Body of pancreas (tissue), 4 donors: Measurements from ENCODE around the gene DNAH1.

Experiments used
- POLR2A ChIP-seq, 3 donors: fragments of 450-650 bp; IDR thresholded peaks; one replicate each; pipeline ENCODE4 v1.6.1; 2016; ENCODE audit warnings: antibody characterized with exemption in 3 of 3, mild to moderate bottlenecking in 2 of 3
- TF ChIP-seq, protein P1 (sequence below), 7 experiments: fragments of 450-650 bp in 4 of 7; fragments of 200-600 bp in 3 of 7; sonication (generic) in 3 of 7; IDR thresholded peaks; one replicate each; pipeline ENCODE4 v1.5.1; 2016 to 2019; ENCODE audit warnings: antibody characterized with exemption in 7 of 7

DNA sequence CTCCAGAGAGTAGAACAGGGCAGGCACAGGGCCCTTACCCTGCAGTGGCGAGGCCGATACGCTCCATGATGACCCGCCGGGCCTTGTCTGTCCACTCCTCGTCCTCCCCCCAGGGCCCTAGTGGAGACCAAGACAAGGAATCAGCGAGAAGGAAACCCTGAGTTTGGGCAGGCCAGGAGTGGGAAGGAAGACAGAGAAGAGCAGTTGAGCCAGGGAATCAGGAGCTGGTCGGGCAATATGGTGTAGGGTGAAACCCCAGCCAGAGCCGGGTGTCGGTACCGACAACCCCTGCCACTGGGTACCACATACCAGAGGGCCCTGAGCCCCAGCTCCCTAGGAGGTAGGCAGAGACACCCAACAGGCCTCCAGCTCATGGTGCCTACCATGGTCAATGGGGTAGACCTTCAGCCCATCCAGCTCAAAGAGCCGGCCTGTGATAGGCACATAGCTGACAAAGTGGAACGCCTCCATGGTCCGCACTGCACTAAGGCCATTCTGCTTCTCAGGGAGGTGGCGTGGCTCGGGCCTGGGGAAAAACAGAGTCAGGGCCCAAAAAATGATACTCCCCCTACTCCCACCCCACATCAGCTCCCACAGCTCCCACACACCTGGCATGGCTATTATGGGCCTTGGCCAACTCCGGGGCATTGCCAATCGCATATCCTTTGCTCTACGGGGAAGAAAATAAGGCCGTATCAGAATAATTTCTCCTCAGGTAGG lies 90.8 kb downstream of the DNAH1 start:
- TF ChIP-seq, protein P1, sequence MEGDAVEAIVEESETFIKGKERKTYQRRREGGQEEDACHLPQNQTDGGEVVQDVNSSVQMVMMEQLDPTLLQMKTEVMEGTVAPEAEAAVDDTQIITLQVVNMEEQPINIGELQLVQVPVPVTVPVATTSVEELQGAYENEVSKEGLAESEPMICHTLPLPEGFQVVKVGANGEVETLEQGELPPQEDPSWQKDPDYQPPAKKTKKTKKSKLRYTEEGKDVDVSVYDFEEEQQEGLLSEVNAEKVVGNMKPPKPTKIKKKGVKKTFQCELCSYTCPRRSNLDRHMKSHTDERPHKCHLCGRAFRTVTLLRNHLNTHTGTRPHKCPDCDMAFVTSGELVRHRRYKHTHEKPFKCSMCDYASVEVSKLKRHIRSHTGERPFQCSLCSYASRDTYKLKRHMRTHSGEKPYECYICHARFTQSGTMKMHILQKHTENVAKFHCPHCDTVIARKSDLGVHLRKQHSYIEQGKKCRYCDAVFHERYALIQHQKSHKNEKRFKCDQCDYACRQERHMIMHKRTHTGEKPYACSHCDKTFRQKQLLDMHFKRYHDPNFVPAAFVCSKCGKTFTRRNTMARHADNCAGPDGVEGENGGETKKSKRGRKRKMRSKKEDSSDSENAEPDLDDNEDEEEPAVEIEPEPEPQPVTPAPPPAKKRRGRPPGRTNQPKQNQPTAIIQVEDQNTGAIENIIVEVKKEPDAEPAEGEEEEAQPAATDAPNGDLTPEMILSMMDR (IDR thresholded peaks at IDR 0.05): no peak
- TF ChIP-seq POLR2A (IDR thresholded peaks at IDR 0.05): no peak
